ENCODE measurements around the gene CD55. TPM values are rescaled to one million over a fixed set of nuclear protein-coding genes. Genes with fewer than 3 reads are reported as not detected.

The CD55 gene
- polyA plus RNA-seq, 1 experiment = 31.0 TPM

GRCh38 chr1:207389728-207390464 lies 68.4 kb downstream of the CD55 start:
- CTCF ChIA-PET = interaction anchor here (0.9 kb wide), 1 partner anchor 110 kb away, joined by 3 read pairs; no protein-coding TSS in a partner anchor

DNA sequence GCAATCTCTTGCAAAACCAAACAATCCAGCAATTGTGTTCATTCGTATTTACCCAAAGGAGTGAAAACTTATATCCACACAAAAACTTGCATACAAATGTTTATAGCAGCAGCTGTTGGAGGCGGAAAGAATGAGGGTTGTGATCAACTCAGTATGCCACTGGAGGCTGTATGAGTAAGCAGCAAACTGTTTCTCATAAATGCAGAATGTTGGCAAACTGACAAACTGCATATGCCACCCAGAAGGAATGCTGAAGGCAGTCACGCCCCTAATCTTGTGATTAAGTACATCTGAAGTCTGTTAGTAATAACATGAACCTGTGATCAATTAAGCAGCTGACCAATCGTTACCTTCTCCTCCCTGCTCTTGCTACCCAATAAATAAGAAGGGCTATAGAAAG lies 72.1 kb downstream of the CD55 start:
- CTCF ChIA-PET = interaction anchor here (0.7 to 2.7 kb wide), 3 partner anchors 12 to 104 kb away, joined by 3 to 10 read pairs (median 3); no protein-coding TSS in a partner anchor
- H3K27me3 ChIP-seq (ENCODE audit: control insufficient read depth, insufficient read depth, low read length) = no peaks in the 10 kb centered on the region
- POLR2A ChIA-PET = interaction anchor here (0.6 kb wide), 1 partner anchor 1851 kb away, joined by 7 read pairs; no protein-coding TSS in a partner anchor
- TF ChIP-seq, protein P1, sequence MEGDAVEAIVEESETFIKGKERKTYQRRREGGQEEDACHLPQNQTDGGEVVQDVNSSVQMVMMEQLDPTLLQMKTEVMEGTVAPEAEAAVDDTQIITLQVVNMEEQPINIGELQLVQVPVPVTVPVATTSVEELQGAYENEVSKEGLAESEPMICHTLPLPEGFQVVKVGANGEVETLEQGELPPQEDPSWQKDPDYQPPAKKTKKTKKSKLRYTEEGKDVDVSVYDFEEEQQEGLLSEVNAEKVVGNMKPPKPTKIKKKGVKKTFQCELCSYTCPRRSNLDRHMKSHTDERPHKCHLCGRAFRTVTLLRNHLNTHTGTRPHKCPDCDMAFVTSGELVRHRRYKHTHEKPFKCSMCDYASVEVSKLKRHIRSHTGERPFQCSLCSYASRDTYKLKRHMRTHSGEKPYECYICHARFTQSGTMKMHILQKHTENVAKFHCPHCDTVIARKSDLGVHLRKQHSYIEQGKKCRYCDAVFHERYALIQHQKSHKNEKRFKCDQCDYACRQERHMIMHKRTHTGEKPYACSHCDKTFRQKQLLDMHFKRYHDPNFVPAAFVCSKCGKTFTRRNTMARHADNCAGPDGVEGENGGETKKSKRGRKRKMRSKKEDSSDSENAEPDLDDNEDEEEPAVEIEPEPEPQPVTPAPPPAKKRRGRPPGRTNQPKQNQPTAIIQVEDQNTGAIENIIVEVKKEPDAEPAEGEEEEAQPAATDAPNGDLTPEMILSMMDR (IDR thresholded peaks at IDR 0.05; ENCODE audit: insufficient read depth, low read depth, low read length) = no peak
- peak; percentile 96 for DNase-seq (ENCODE audit: low read depth)
- no peak overlapping the region for H3K4me3 ChIP-seq (ENCODE audit: low read depth, low read length)
- H3K36me3 ChIP-seq (ENCODE audit: control insufficient read depth, insufficient read depth, low read length) = no peaks in the 10 kb centered on the region

More at GRCh38 chr1:207389728-207390464, 68.4 kb downstream of the CD55 start:
- POLR2A ChIA-PET = no interaction called here
- Histone ChIP-seq H3K4me3 (ENCODE audit: low read depth, low read length) (no peak overlapping the region), H3K36me3 (ENCODE audit: control insufficient read depth, insufficient read depth, low read length) (no peaks in the 10 kb centered on the region), H3K27me3 (ENCODE audit: control insufficient read depth, insufficient read depth, low read length) (no peaks in the 10 kb centered on the region)
- TF ChIP-seq, protein P1 (IDR thresholded peaks at IDR 0.05; ENCODE audit: insufficient read depth, low read depth, low read length) = no peak
- DNase-seq (ENCODE audit: low read depth) = peak; percentile 22

GRCh38 chr1:207396168-207396746 lies 74.8 kb downstream of the CD55 start:
- Histone ChIP-seq H3K27me3 (ENCODE audit: control insufficient read depth, insufficient read depth, low read length) (no peaks in the 10 kb centered on the region), H3K4me3 (ENCODE audit: low read depth, low read length) (no peak overlapping the region), H3K36me3 (ENCODE audit: control insufficient read depth, insufficient read depth, low read length) (no peaks in the 10 kb centered on the region)
- POLR2A ChIA-PET = no interaction called here
- CTCF ChIA-PET = interaction anchor here (1.6 kb wide), 1 partner anchor 9 kb away, joined by 11 read pairs; no protein-coding TSS in a partner anchor
- DNase-seq (ENCODE audit: low read depth) = no peak
- TF ChIP-seq, protein P1 (IDR thresholded peaks at IDR 0.05; ENCODE audit: insufficient read depth, low read depth, low read length) = no peak

GRCh38 chr1:207397525-207397926 lies 76.0 kb downstream of the CD55 start:
- H3K4me3 ChIP-seq (ENCODE audit: low read depth, low read length) = no peak overlapping the region
- ChIA-PET POLR2A (no interaction called here), CTCF (no interaction called here)

GRCh38 chr1:207398986-207399385 lies 77.5 kb downstream of the CD55 start:
- DNase-seq (ENCODE audit: low read depth) = no peak
- Histone ChIP-seq H3K4me3 (ENCODE audit: low read depth, low read length) (no peak overlapping the region), H3K36me3 (ENCODE audit: control insufficient read depth, insufficient read depth, low read length) (no peaks in the 10 kb centered on the region), H3K27me3 (ENCODE audit: control insufficient read depth, insufficient read depth, low read length) (no peaks in the 10 kb centered on the region)
- TF ChIP-seq, protein P1 (IDR thresholded peaks at IDR 0.05; ENCODE audit: insufficient read depth, low read depth, low read length) = no peak
- POLR2A ChIA-PET = no interaction called here
- CTCF ChIA-PET = no interaction called here

More at GRCh38 chr1:207397525-207397926, 76.0 kb downstream of the CD55 start:
- Histone ChIP-seq H3K27me3 (ENCODE audit: control insufficient read depth, insufficient read depth, low read length) (no peaks in the 10 kb centered on the region), H3K36me3 (ENCODE audit: control insufficient read depth, insufficient read depth, low read length) (no peaks in the 10 kb centered on the region)
- TF ChIP-seq, protein P1 (IDR thresholded peaks at IDR 0.05; ENCODE audit: insufficient read depth, low read depth, low read length) = no peak
- no peak for DNase-seq (ENCODE audit: low read depth)
